Activated naive CD8-positive, alpha-beta T cell treated with anti-CD3 and anti-CD28 coated beads, Interleukin-2, amount 50 U/mL, for 24 hours (primary cell): ENCODE measurements around the gene NUP42.
"Not testable (repeated sequence)": the region's sequence is repeated elsewhere in the genome, so short reads cannot be mapped to it uniquely, and the experiment has no call there.

ENCODE experiments used
- ATAC-seq: fragments of 150-1000 bp; cut with Tn5 transposase; one replicate; pipeline ENCODE4 v1.10.0; 2021
- DNase-seq: peaks from one replicate; pipeline ENCODE4 v3.0.0; 2021
- H3K27ac Mint-ChIP-seq: one replicate; pipeline ENCODE4 v1.8.0; 2021; ENCODE audit warnings: mild to moderate bottlenecking, mixed read lengths
- H3K27me3 Mint-ChIP-seq: one replicate; pipeline ENCODE4 v1.8.0; 2021; ENCODE audit warnings: mixed read lengths
- H3K36me3 Mint-ChIP-seq: one replicate; pipeline ENCODE4 v1.8.0; 2021; ENCODE audit warnings: low read depth, mixed read lengths
- H3K4me1 Mint-ChIP-seq: one replicate; pipeline ENCODE4 v1.8.0; 2021; ENCODE audit warnings: mixed read lengths
- H3K4me3 Mint-ChIP-seq: one replicate; pipeline ENCODE4 v1.8.0; 2021; ENCODE audit warnings: mild to moderate bottlenecking, moderate library complexity, mixed read lengths
- H3K9me3 Mint-ChIP-seq: one replicate; pipeline ENCODE4 v1.8.0; 2021; ENCODE audit warnings: mixed read lengths

NUP42 gene

GRCh38 chr7:23212395-23212794 is 30.5 kb downstream of the NUP42 start:
- no peak for ATAC-seq
- Mint-ChIP-seq H3K9me3 (no peaks in the 10 kb centered on the region), H3K27me3 (peaks cover 10% of the 10 kb centered on the region), H3K4me1 (no peaks in the 10 kb centered on the region), H3K27ac (no peak overlapping the region), H3K36me3 (no peaks in the 10 kb centered on the region), H3K4me3 (no peak overlapping the region)
- DNase-seq: no peak

- Mint-ChIP-seq H3K27ac (no peak overlapping the region), H3K4me1 (no peaks in the 10 kb centered on the region), H3K9me3 (no peaks in the 10 kb centered on the region), H3K27me3 (peaks cover 10% of the 10 kb centered on the region), H3K4me3 (no peak overlapping the region), H3K36me3 (no peaks in the 10 kb centered on the region)
- ATAC-seq: no peak
- no peak for DNase-seq
Measured at GRCh38 chr7:23212841-23213240, 31.0 kb downstream of the NUP42 start.

- Mint-ChIP-seq H3K27ac (no peak overlapping the region), H3K36me3 (no peaks in the 10 kb centered on the region), H3K9me3 (no peaks in the 10 kb centered on the region), H3K4me3 (no peak overlapping the region), H3K4me1 (no peaks in the 10 kb centered on the region), H3K27me3 (peaks cover 9% of the 10 kb centered on the region)
- DNase-seq (no peak), ATAC-seq (no peak)
Measured at GRCh38 chr7:23213755-23214154, 31.9 kb downstream of the NUP42 start.

GRCh38 chr7:23214423-23214822 is 32.6 kb downstream of the NUP42 start:
- no peaks in the 10 kb centered on the region for H3K36me3 Mint-ChIP-seq
- ATAC-seq: no peak
- H3K9me3 Mint-ChIP-seq: no peaks in the 10 kb centered on the region
- H3K27me3 Mint-ChIP-seq: peaks cover 9% of the 10 kb centered on the region
- DNase-seq: no peak
- H3K4me1 Mint-ChIP-seq: no peaks in the 10 kb centered on the region
- no peak overlapping the region for H3K27ac Mint-ChIP-seq
- no peak overlapping the region for H3K4me3 Mint-ChIP-seq

- no peaks in the 10 kb centered on the region for H3K9me3 Mint-ChIP-seq
- H3K36me3 Mint-ChIP-seq: no peaks in the 10 kb centered on the region
- ATAC-seq: no peak
- H3K4me1 Mint-ChIP-seq: no peaks in the 10 kb centered on the region
- no peak for DNase-seq
- no peak overlapping the region for H3K4me3 Mint-ChIP-seq
- H3K27me3 Mint-ChIP-seq: peaks cover 9% of the 10 kb centered on the region
- no peak overlapping the region for H3K27ac Mint-ChIP-seq
Measured at GRCh38 chr7:23214938-23215337, 33.1 kb downstream of the NUP42 start.

GRCh38 chr7:23216021-23216420 is 34.2 kb downstream of the NUP42 start:
- Mint-ChIP-seq H3K27me3 (peaks cover 9% of the 10 kb centered on the region), H3K27ac (no peak overlapping the region), H3K4me1 (no peaks in the 10 kb centered on the region), H3K36me3 (no peaks in the 10 kb centered on the region), H3K9me3 (no peaks in the 10 kb centered on the region), H3K4me3 (no peak overlapping the region)
- ATAC-seq (no peak), DNase-seq (no peak)

- no peak for ATAC-seq
- H3K27ac Mint-ChIP-seq: no peak overlapping the region
- peaks cover 9% of the 10 kb centered on the region for H3K27me3 Mint-ChIP-seq
- H3K4me1 Mint-ChIP-seq: no peaks in the 10 kb centered on the region
- H3K36me3 Mint-ChIP-seq: no peaks in the 10 kb centered on the region
- no peaks in the 10 kb centered on the region for H3K9me3 Mint-ChIP-seq
- no peak for DNase-seq
- H3K4me3 Mint-ChIP-seq: no peak overlapping the region
Measured at GRCh38 chr7:23218196-23218595, 36.3 kb downstream of the NUP42 start.

- no peak for DNase-seq
- Mint-ChIP-seq H3K4me1 (no peaks in the 10 kb centered on the region), H3K36me3 (no peaks in the 10 kb centered on the region), H3K4me3 (no peak overlapping the region), H3K9me3 (no peaks in the 10 kb centered on the region), H3K27me3 (peaks cover 7% of the 10 kb centered on the region), H3K27ac (no peak overlapping the region)
- ATAC-seq: no peak
Measured at GRCh38 chr7:23220690-23221305, 39.0 kb downstream of the NUP42 start.

- no peaks in the 10 kb centered on the region for H3K9me3 Mint-ChIP-seq
- H3K36me3 Mint-ChIP-seq: no peaks in the 10 kb centered on the region
- DNase-seq (no peak), ATAC-seq (no peak)
- H3K4me1 Mint-ChIP-seq: no peaks in the 10 kb centered on the region
- no peak overlapping the region for H3K27ac Mint-ChIP-seq
- peaks cover 7% of the 10 kb centered on the region for H3K27me3 Mint-ChIP-seq
- no peak overlapping the region for H3K4me3 Mint-ChIP-seq
Measured at GRCh38 chr7:23222439-23223030, 40.7 kb downstream of the NUP42 start.

GRCh38 chr7:23224364-23224763 is 42.5 kb downstream of the NUP42 start:
- H3K36me3 Mint-ChIP-seq, H3K27ac Mint-ChIP-seq, H3K27me3 Mint-ChIP-seq, DNase-seq, H3K9me3 Mint-ChIP-seq, H3K4me1 Mint-ChIP-seq, ATAC-seq, H3K4me3 Mint-ChIP-seq: not testable (repeated sequence)

- DNase-seq (no peak), ATAC-seq (no peak)
- H3K27ac Mint-ChIP-seq: no peak overlapping the region
- H3K4me3 Mint-ChIP-seq: no peak overlapping the region
- H3K27me3 Mint-ChIP-seq: no peaks in the 10 kb centered on the region
- no peaks in the 10 kb centered on the region for H3K36me3 Mint-ChIP-seq
- no peaks in the 10 kb centered on the region for H3K4me1 Mint-ChIP-seq
- H3K9me3 Mint-ChIP-seq: no peaks in the 10 kb centered on the region
Measured at GRCh38 chr7:23226844-23227450, 45.1 kb downstream of the NUP42 start.

GRCh38 chr7:23228412-23228811 is 46.6 kb downstream of the NUP42 start:
- DNase-seq (no peak), ATAC-seq (no peak)
- Mint-ChIP-seq H3K36me3 (no peaks in the 10 kb centered on the region), H3K4me1 (no peaks in the 10 kb centered on the region), H3K4me3 (no peak overlapping the region), H3K27ac (no peak overlapping the region), H3K9me3 (no peaks in the 10 kb centered on the region), H3K27me3 (no peaks in the 10 kb centered on the region)

- H3K27ac Mint-ChIP-seq: no peak overlapping the region
- H3K9me3 Mint-ChIP-seq: no peaks in the 10 kb centered on the region
Measured at GRCh38 chr7:23230641-23231101, 48.8 kb downstream of the NUP42 start.

GRCh38 chr7:23232966-23233365 is 51.1 kb downstream of the NUP42 start:
- no peak overlapping the region for H3K4me3 Mint-ChIP-seq
- no peak overlapping the region for H3K27ac Mint-ChIP-seq
- ATAC-seq: no peak
- H3K27me3 Mint-ChIP-seq: no peaks in the 10 kb centered on the region
- no peaks in the 10 kb centered on the region for H3K9me3 Mint-ChIP-seq
- no peaks in the 10 kb centered on the region for H3K4me1 Mint-ChIP-seq
- no peaks in the 10 kb centered on the region for H3K36me3 Mint-ChIP-seq
- DNase-seq: no peak

More at GRCh38 chr7:23230641-23231101, 48.8 kb downstream of the NUP42 start:
- DNase-seq (no peak), ATAC-seq (no peak)
- Mint-ChIP-seq H3K4me1 (no peaks in the 10 kb centered on the region), H3K36me3 (no peaks in the 10 kb centered on the region), H3K4me3 (no peak overlapping the region), H3K27me3 (no peaks in the 10 kb centered on the region)

- ATAC-seq (no peak), DNase-seq (no peak)
- Mint-ChIP-seq H3K4me3 (no peak overlapping the region), H3K27ac (no peak overlapping the region), H3K27me3 (no peaks in the 10 kb centered on the region), H3K4me1 (no peaks in the 10 kb centered on the region), H3K9me3 (no peaks in the 10 kb centered on the region), H3K36me3 (no peaks in the 10 kb centered on the region)
Measured at GRCh38 chr7:23234569-23235296, 52.9 kb downstream of the NUP42 start.
